GM10248 (cell line): ENCODE results near the gene ZCCHC7.

ENCODE experiments used
- CTCF ChIA-PET: fragments of 300-600 bp; sonication (Branson Sonifier 250); formaldehyde crosslinking; extraction: SDS; loops from one replicate; lab custom pipeline; 2021; ENCODE audit warnings: antibody characterized with exemption; lab: Yijun Ruan, JAX
- POLR2A ChIA-PET: fragments of 350-650 bp; sonication (Branson Sonifier 250); formaldehyde crosslinking; extraction: SDS; loops from one replicate; lab custom pipeline; 2020; ENCODE audit warnings: antibody characterized with exemption; lab: Yijun Ruan, JAX
- DNase-seq: peaks from one replicate; pipeline ENCODE4 v3.0.0; 2012; ENCODE audit errors: extremely low spot score
- CTCF ChIP-seq: IDR thresholded peaks from 2 replicates; pipeline ENCODE4 v1.5.1; 2012; ENCODE audit warnings: mild to moderate bottlenecking, low read depth; ENCODE audit errors: extremely low read depth, missing control alignments, control extremely low read depth

ZCCHC7 gene

GRCh38 chr9:37212435-37212834 is 92.1 kb downstream of the ZCCHC7 start:
- DNase-seq: no peak
- POLR2A ChIA-PET: no interaction called here
- CTCF ChIA-PET: interaction anchor here (0.9 to 2.0 kb wide), 6 partner anchors 15 to 216 kb away, joined by 3 to 5 read pairs (median 4); no protein-coding TSS in a partner anchor
- no peak for TF ChIP-seq CTCF

- TF ChIP-seq CTCF: no peak
- ChIA-PET POLR2A (no interaction called here), CTCF (interaction anchor here (0.7 to 0.9 kb wide), 3 partner anchors 14 to 191 kb away, joined by 3 read pairs; no protein-coding TSS in a partner anchor)
- DNase-seq: no peak
Observed at GRCh38 chr9:37215381-37215780, 95.0 kb downstream of the ZCCHC7 start.

- DNase-seq: no peak
- ChIA-PET CTCF (interaction anchor here (0.7 to 0.9 kb wide), 2 partner anchors 14 to 192 kb away, joined by 3 read pairs; no protein-coding TSS in a partner anchor), POLR2A (no interaction called here)
- no peak for TF ChIP-seq CTCF
Observed at GRCh38 chr9:37215830-37216229, 95.5 kb downstream of the ZCCHC7 start.

GRCh38 chr9:37217161-37217560 is 96.8 kb downstream of the ZCCHC7 start:
- no peak for DNase-seq
- TF ChIP-seq CTCF: no peak
- POLR2A ChIA-PET: no interaction called here
- CTCF ChIA-PET: interaction anchor here (1.6 kb wide), 1 partner anchor 15 kb away, joined by 3 read pairs; no protein-coding TSS in a partner anchor

- no peak for DNase-seq
- CTCF ChIA-PET: interaction anchor here (0.8 to 1.6 kb wide), 2 partner anchors 26 to 28 kb away, joined by 3 read pairs; no protein-coding TSS in a partner anchor
- TF ChIP-seq CTCF: no peak
- POLR2A ChIA-PET: no interaction called here
Observed at GRCh38 chr9:37218800-37219425, 98.5 kb downstream of the ZCCHC7 start.

GRCh38 chr9:37220971-37221370 is 100.6 kb downstream of the ZCCHC7 start:
- POLR2A ChIA-PET: no interaction called here
- CTCF ChIA-PET: interaction anchor here (0.6 to 2.1 kb wide), 5 partner anchors 9 to 27 kb away, joined by 3 to 7 read pairs (median 3); no protein-coding TSS in a partner anchor
- no peak for TF ChIP-seq CTCF
- DNase-seq: no peak
